HL-60 (cell line): Measurements from ENCODE around the gene DYNLT2.

Source experiments
- DNase-seq, 2 experiments: peaks; one replicate each; pipeline ENCODE4 v3.0.0-alpha.2; 2010 to 2020; ENCODE audit warnings: low read depth in 1 of 2, low spot score in 1 of 2
- H3K27ac ChIP-seq: fragments of 250-450 bp; sonication (Bioruptor Pico); replicated peaks from 2 replicates; pipeline ENCODE4 v1.5.1; 2020; ENCODE audit warnings: mild to moderate bottlenecking, moderate library complexity
- H3K27me3 ChIP-seq: fragments of 250-450 bp; sonication (Bioruptor Pico); 2 replicates; pipeline ENCODE4 v1.5.1; 2021; ENCODE audit warnings: mild to moderate bottlenecking, moderate library complexity; ENCODE audit not compliant: insufficient read depth, poor library complexity, severe bottlenecking
- H3K4me3 ChIP-seq: replicated peaks from 2 replicates; pipeline ENCODE4 v1.5.1; 2011; ENCODE audit warnings: mild to moderate bottlenecking, control low read depth, low read length; ENCODE audit not compliant: insufficient read depth
- GABPA ChIP-seq: IDR thresholded peaks from 2 replicates; pipeline ENCODE4 v1.6.1; 2012; ENCODE audit warnings: low read depth
- POLR2AphosphoS5 ChIP-seq: IDR thresholded peaks from 2 replicates; pipeline ENCODE4 v1.6.1; 2012; ENCODE audit warnings: low read depth
- SPI1 ChIP-seq: IDR thresholded peaks from 2 replicates; pipeline ENCODE4 v1.6.1; 2012; ENCODE audit warnings: low read depth, mild to moderate bottlenecking, borderline replicate concordance
- TF ChIP-seq, protein P1 (sequence below): IDR thresholded peaks from one replicate; pipeline ENCODE4 v1.5.1; 2011; ENCODE audit warnings: low read length, control low read depth, inconsistent platforms; ENCODE audit not compliant: insufficient read depth
- TF ChIP-seq, protein P2 (sequence below): IDR thresholded peaks from 2 replicates; pipeline ENCODE4 v1.6.1; 2012; ENCODE audit warnings: low read depth; ENCODE audit not compliant: insufficient replicate concordance

DYNLT2 gene

DNA sequence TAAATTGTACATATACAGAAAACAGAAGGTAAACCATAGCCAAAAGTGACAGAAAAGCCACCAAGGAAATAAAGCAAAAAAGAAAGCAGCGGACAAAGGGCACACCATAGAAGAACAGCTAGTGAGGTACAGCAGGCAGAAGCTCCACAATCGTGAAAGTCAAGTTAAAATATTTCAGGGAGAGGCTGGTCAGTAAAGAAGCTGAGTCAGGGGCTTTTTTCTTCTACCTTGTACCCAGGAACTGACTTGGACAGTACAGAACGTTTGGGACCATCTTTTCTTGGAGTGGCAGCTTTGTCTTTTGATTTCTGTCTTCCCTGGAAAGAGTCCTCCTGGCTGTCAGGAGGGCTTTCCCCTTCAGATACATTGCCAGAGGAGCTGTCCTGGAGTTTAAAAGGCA lies 41.4 kb downstream of the DYNLT2 start:
- TF ChIP-seq, protein P1, sequence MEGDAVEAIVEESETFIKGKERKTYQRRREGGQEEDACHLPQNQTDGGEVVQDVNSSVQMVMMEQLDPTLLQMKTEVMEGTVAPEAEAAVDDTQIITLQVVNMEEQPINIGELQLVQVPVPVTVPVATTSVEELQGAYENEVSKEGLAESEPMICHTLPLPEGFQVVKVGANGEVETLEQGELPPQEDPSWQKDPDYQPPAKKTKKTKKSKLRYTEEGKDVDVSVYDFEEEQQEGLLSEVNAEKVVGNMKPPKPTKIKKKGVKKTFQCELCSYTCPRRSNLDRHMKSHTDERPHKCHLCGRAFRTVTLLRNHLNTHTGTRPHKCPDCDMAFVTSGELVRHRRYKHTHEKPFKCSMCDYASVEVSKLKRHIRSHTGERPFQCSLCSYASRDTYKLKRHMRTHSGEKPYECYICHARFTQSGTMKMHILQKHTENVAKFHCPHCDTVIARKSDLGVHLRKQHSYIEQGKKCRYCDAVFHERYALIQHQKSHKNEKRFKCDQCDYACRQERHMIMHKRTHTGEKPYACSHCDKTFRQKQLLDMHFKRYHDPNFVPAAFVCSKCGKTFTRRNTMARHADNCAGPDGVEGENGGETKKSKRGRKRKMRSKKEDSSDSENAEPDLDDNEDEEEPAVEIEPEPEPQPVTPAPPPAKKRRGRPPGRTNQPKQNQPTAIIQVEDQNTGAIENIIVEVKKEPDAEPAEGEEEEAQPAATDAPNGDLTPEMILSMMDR, result no peak
- TF ChIP-seq, protein P2, sequence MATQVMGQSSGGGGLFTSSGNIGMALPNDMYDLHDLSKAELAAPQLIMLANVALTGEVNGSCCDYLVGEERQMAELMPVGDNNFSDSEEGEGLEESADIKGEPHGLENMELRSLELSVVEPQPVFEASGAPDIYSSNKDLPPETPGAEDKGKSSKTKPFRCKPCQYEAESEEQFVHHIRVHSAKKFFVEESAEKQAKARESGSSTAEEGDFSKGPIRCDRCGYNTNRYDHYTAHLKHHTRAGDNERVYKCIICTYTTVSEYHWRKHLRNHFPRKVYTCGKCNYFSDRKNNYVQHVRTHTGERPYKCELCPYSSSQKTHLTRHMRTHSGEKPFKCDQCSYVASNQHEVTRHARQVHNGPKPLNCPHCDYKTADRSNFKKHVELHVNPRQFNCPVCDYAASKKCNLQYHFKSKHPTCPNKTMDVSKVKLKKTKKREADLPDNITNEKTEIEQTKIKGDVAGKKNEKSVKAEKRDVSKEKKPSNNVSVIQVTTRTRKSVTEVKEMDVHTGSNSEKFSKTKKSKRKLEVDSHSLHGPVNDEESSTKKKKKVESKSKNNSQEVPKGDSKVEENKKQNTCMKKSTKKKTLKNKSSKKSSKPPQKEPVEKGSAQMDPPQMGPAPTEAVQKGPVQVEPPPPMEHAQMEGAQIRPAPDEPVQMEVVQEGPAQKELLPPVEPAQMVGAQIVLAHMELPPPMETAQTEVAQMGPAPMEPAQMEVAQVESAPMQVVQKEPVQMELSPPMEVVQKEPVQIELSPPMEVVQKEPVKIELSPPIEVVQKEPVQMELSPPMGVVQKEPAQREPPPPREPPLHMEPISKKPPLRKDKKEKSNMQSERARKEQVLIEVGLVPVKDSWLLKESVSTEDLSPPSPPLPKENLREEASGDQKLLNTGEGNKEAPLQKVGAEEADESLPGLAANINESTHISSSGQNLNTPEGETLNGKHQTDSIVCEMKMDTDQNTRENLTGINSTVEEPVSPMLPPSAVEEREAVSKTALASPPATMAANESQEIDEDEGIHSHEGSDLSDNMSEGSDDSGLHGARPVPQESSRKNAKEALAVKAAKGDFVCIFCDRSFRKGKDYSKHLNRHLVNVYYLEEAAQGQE, result no peak
- TF ChIP-seq POLR2AphosphoS5 (no peak), SPI1 (no peak), GABPA (no peak)
- no peak for DNase-seq
- no peaks in the 10 kb centered on the region for H3K27me3 ChIP-seq
- no peak overlapping the region for H3K27ac ChIP-seq
- no peak overlapping the region for H3K4me3 ChIP-seq

DNA sequence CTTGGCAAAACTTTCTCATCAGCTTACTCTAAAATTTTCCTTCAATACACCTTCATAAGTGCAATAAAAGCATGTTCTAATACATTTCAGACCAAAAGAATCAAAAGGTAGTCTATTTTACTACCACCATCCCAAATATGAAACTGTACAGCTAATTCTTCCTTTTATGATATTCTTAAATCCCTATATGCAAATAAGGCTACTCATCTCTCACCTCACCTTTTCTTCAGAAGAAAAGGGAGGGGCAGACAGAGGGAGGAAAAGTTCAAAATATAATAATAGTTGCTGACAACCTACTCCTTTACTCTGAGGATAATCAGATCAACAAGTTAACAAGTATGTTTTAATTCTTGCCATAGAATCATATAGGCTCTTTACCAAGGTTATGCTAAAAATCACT lies 42.1 kb downstream of the DYNLT2 start:
- H3K4me3 ChIP-seq, result no peak overlapping the region
- DNase-seq, result no peak
- no peak overlapping the region for H3K27ac ChIP-seq
- TF ChIP-seq POLR2AphosphoS5 (no peak), SPI1 (no peak), GABPA (no peak)
- TF ChIP-seq, protein P2, result no peak
- TF ChIP-seq, protein P1, result no peak
- no peaks in the 10 kb centered on the region for H3K27me3 ChIP-seq

DNA sequence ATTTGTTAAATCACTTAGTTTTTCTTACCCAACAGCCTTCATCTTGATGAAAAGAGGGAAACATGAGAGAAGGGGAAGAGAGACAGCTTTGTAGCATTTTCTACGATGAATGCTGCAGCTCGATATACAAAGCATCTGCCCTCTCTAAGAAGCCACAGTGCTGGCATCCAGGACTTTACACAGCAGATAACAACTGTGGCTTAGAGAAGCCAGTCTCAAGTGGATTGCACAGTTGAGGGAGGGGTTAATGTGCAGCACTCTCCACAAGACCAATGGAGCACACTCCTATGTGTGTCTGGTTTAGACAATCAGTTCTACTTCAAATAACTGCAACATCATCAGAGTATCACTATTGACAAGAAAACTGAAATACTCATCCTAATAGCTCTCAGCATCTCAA lies 43.6 kb downstream of the DYNLT2 start:
- Histone ChIP-seq H3K27me3 (no peaks in the 10 kb centered on the region), H3K27ac (no peak overlapping the region), H3K4me3 (no peak overlapping the region)
- DNase-seq, result no peak
- TF ChIP-seq SPI1, result no peak
- TF ChIP-seq GABPA, result no peak
- TF ChIP-seq, protein P2, result no peak
- TF ChIP-seq, protein P1, result no peak
- TF ChIP-seq POLR2AphosphoS5, result no peak
